HepG2 (cell line): ENCODE measurements around the gene RORC. TPM values are rescaled to one million over a fixed set of nuclear protein-coding genes. Genes with fewer than 3 reads are reported as not detected.

Source experiments
- ATAC-seq: fragments of 200-7000 bp; cut with Tn5 transposase; 3 replicates; pipeline ENCODE4 v1.9.1; 2020; ENCODE audit warnings: mild to moderate bottlenecking, moderate library complexity
- BruUV-seq: library from RNA; stranded (reverse); fragments of 400-500 nt; replicated peaks from 2 replicates; lab custom pipeline; 2021; lab: Mats Ljungman, UMichigan
- CTCF ChIA-PET: fragments of 300-600 bp; formaldehyde crosslinking; extraction: SDS; loops from one replicate; lab custom pipeline; 2021; ENCODE audit warnings: low total read pairs, inconsistent platforms, low intra/inter-chr PET ratio; lab: Yijun Ruan, JAX
- POLR2A ChIA-PET: fragments of 350-600 bp; sonication (Branson Sonifier 250); formaldehyde crosslinking; loops from one replicate; lab custom pipeline; 2020; ENCODE audit warnings: antibody characterized with exemption, inconsistent platforms; lab: Yijun Ruan, JAX
- DNase-seq: peaks from one replicate; pipeline ENCODE4 v3.0.0-alpha.2; 2015; ENCODE audit warnings: low spot score
- FAIRE-seq: peaks from 3 replicates; lab custom pipeline; 2011; peaks lifted over from hg19 to GRCh38; lab: Jason Lieb, UNC
- H2AFZ ChIP-seq: one replicate; pipeline ENCODE4 v1.6.1; 2011; ENCODE audit warnings: low read length, inconsistent platforms
- H3K27ac ChIP-seq: fragments of 300-600 bp; 3 replicates; pipeline ENCODE4 v1.8.0; 2011; ENCODE audit warnings: mixed run types, mild to moderate bottlenecking, mixed read lengths, low read length, inconsistent platforms; ENCODE audit not compliant: insufficient read depth; ENCODE audit errors: extremely low read length
- H3K27me3 ChIP-seq, 2 experiments: fragments of 200-600 bp in 1 of 2; 2 replicates in 1 of 2; 3 replicates in 1 of 2; pipeline versions ENCODE4 v1.6.0 to v1.8.0; 2011; ENCODE audit warnings: low read length in 2 of 2, mild to moderate bottlenecking in 2 of 2, moderate library complexity in 2 of 2, inconsistent platforms in 1 of 2; ENCODE audit not compliant: insufficient read depth in 2 of 2, control insufficient read depth in 1 of 2
- H3K36me3 ChIP-seq, 2 experiments: fragments of 200-600 bp in 1 of 2; replicated peaks in 1 of 2; 2 replicates in 1 of 2; 3 replicates in 1 of 2; pipeline versions ENCODE4 v1.5.1 to v1.8.0; 2011; ENCODE audit warnings: low read length in 2 of 2, inconsistent platforms in 1 of 2; ENCODE audit not compliant: insufficient read depth in 2 of 2, control insufficient read depth in 1 of 2
- H3K4me1 ChIP-seq: 2 replicates; pipeline ENCODE4 v1.5.1; 2012; ENCODE audit warnings: low read length, inconsistent platforms; ENCODE audit not compliant: insufficient read depth
- H3K4me2 ChIP-seq: 2 replicates; pipeline ENCODE4 v1.6.0; 2011; ENCODE audit warnings: low read depth, low read length, inconsistent platforms
- H3K4me3 ChIP-seq, 3 experiments: fragments of 200-600 bp in 1 of 3; sonication (generic), shearing (Covaris generic) in 1 of 3; replicated peaks in 1 of 3; 2 replicates each; pipeline ENCODE4 v1.5.1; 2011 to 2016; ENCODE audit warnings: low read length in 3 of 3, inconsistent platforms in 2 of 3, low read depth in 2 of 3, mild to moderate bottlenecking in 2 of 3, control low read depth in 1 of 3, mixed read lengths in 1 of 3; ENCODE audit not compliant: insufficient read depth in 1 of 3
- H3K79me2 ChIP-seq: one replicate; pipeline ENCODE4 v1.6.1; 2011; ENCODE audit warnings: low read length, inconsistent platforms; ENCODE audit not compliant: insufficient read depth
- H3K9ac ChIP-seq: 2 replicates; pipeline ENCODE4 v1.6.0; 2011; ENCODE audit warnings: mild to moderate bottlenecking, low read depth, low read length, inconsistent platforms; ENCODE audit not compliant: insufficient read depth
- H3K9me3 ChIP-seq: 2 replicates; pipeline ENCODE4 v1.5.1; 2012; ENCODE audit warnings: mild to moderate bottlenecking, low read length
- H4K20me1 ChIP-seq: 2 replicates; pipeline ENCODE4 v1.6.0; 2011; ENCODE audit warnings: inconsistent platforms, mild to moderate bottlenecking, low read length, moderate library complexity; ENCODE audit not compliant: insufficient read depth
- BORCS8-MEF2B ChIP-seq: sonication (generic); formaldehyde crosslinking; IDR thresholded peaks from 2 replicates; pipeline ENCODE4 v1.8.0; 2022; ENCODE audit warnings: mild to moderate bottlenecking, missing genetic modification reagents
- DBP ChIP-seq: sonication (generic); formaldehyde crosslinking; IDR thresholded peaks from 2 replicates; pipeline ENCODE4 v1.4.0; 2020; ENCODE audit warnings: missing genetic modification reagents; ENCODE audit errors: not compliant biosample characterization
- MIER3 ChIP-seq: IDR thresholded peaks from 2 replicates; pipeline ENCODE4 v1.6.1; 2016; ENCODE audit warnings: missing compliant biosample characterization, borderline replicate concordance
- NONO ChIP-seq, 2 experiments: fragments of 450-650 bp in 1 of 2; sonication (generic) in 1 of 2; formaldehyde crosslinking in 1 of 2; IDR thresholded peaks in 1 of 2; conservative IDR thresholded peaks in 1 of 2; 2 replicates each; pipeline versions ENCODE4 v1.6.1 to v1.8.0; 2017 to 2022; ENCODE audit warnings: mild to moderate bottlenecking in 1 of 2, missing genetic modification reagents in 1 of 2, moderate library complexity in 1 of 2
- PHB2 ChIP-seq: fragments of 450-650 bp; IDR thresholded peaks from 2 replicates; pipeline ENCODE4 v1.6.1; 2018; ENCODE audit not compliant: partially characterized antibody
- POGK ChIP-seq: sonication (generic); formaldehyde crosslinking; conservative IDR thresholded peaks from 2 replicates; pipeline ENCODE4 v1.8.0; 2022; ENCODE audit warnings: mild to moderate bottlenecking, moderate library complexity, missing genetic modification reagents
- PRDM10 ChIP-seq: sonication (generic); formaldehyde crosslinking; IDR thresholded peaks from 2 replicates; pipeline ENCODE4 v1.4.0; 2020; ENCODE audit warnings: low read depth, missing genetic modification reagents
- REXO4 ChIP-seq: sonication (generic); formaldehyde crosslinking; IDR thresholded peaks from 2 replicates; pipeline ENCODE4 v1.8.0; 2022; ENCODE audit warnings: missing genetic modification reagents, mild to moderate bottlenecking, borderline replicate concordance
- SIN3B ChIP-seq: fragments of 150-350 bp; IDR thresholded peaks from 2 replicates; pipeline ENCODE4 v1.6.1; 2014; ENCODE audit warnings: low read length
- SRY ChIP-seq: sonication (generic); formaldehyde crosslinking; IDR thresholded peaks from 2 replicates; pipeline ENCODE4 v1.8.0; 2022; ENCODE audit warnings: mild to moderate bottlenecking, missing genetic modification reagents
- ZBTB7B ChIP-seq: sonication (generic); formaldehyde crosslinking; IDR thresholded peaks from 2 replicates; pipeline ENCODE4 v1.4.0; 2020; ENCODE audit warnings: missing genetic modification reagents
- ZNF180 ChIP-seq: sonication (generic); formaldehyde crosslinking; IDR thresholded peaks from 2 replicates; pipeline ENCODE4 v1.4.0; 2020; ENCODE audit warnings: low read depth, missing genetic modification reagents, borderline replicate concordance
- ZNF616 ChIP-seq: sonication (generic); formaldehyde crosslinking; IDR thresholded peaks from 2 replicates; pipeline ENCODE4 v1.5.0; 2020; ENCODE audit warnings: low read depth, mild to moderate bottlenecking, missing genetic modification reagents
- ZNF790 ChIP-seq: sonication (generic); formaldehyde crosslinking; IDR thresholded peaks from 2 replicates; pipeline ENCODE4 v1.8.0; 2022; ENCODE audit warnings: missing genetic modification reagents, mild to moderate bottlenecking, borderline replicate concordance
- WGBS: methylation state at CpG from one replicate; pipeline ENCODE4 v1.1.6; 2017; ENCODE audit warnings: low lambda C conversion rate; 5-methylcytosine and 5-hydroxymethylcytosine counted together
- in situ Hi-C: cut with HindIII; loops from 2 replicates; pipeline ENCODE4 v1.10.0; 2017; ENCODE audit warnings: low pct_unique_long_range_greater_than_20kb; ENCODE audit not compliant: extremely low pct_ligation_motif_present
- intact Hi-C: fragments of 100-400 bp; cut with micrococcal nuclease; formaldehyde crosslinking; loops from one replicate; pipeline ENCODE4 v1.10.0; 2022; ENCODE audit not compliant: unreplicated experiment
- polyA plus RNA-seq, 8 experiments: library from polyadenylated mRNA; depleted of rRNA in 3 of 8; stranded (reverse) in 7 of 8; unstranded in 1 of 8; fragments of >200 nt; fragmentation: Illumina TruSeq in 4 of 8; extraction: Trizol in 4 of 8; gene quantifications; 2 replicates each; pipeline versions ENCODE4 v1.2.1 to v1.2.3, GENCODE V29; 2011 to 2016; ENCODE audit warnings: low read depth in 4 of 8, missing spikeins in 1 of 8, mixed read lengths in 1 of 8; ENCODE audit not compliant: insufficient read depth in 1 of 8
- total RNA-seq, 5 experiments: library from RNA; depleted of rRNA; stranded (reverse); fragments of >200 nt; fragmentation: Illumina TruSeq; extraction: Trizol; gene quantifications; 2 replicates each; pipeline ENCODE4 v1.2.3, GENCODE V29; 2016; ENCODE audit warnings: low read depth in 1 of 5

The RORC gene
- total and polyA plus RNA-seq, 2 of the 13 experiments (the other 11 are each of a cell fraction or from before 2014, with no cell fraction given) = 2.5 to 6.5 TPM

- Histone ChIP-seq H2AFZ (peak overlapping the region; percentile 75), H3K79me2 (peaks cover 11% of the 10 kb centered on the region), H3K4me2 (peak overlapping the region; percentile 77), H3K9ac (peak overlapping the region; percentile 81), H3K27ac (peak overlapping the region; percentile 71), H3K36me3 (no peaks in the 10 kb centered on the region; a peak in 1 of 5 replicates), H3K4me3 (peak overlapping the region; percentile 68 to 86 (median 79)), H3K27me3 (no peaks in the 10 kb centered on the region), H4K20me1 (no peaks in the 10 kb centered on the region), H3K9me3 (no peaks in the 10 kb centered on the region), H3K4me1 (peaks cover 24% of the 10 kb centered on the region)
- 1% methylated on average over 18 of the region's 52 CpGs for WGBS
- ChIA-PET CTCF (no interaction called here), POLR2A (interaction anchor here (1.6 to 2.5 kb wide), 3 partner anchors 11 to 42 kb away, joined by 4 to 21 read pairs (median 5); partner anchors contain the start of gene MRPL9)
- ATAC-seq = peak; percentile 72
- DNase-seq = peak; percentile 11
- TSS peak; percentile 89 for BruUV-seq
- in situ Hi-C loops = no loop called here
- no peak for FAIRE-seq
- intact Hi-C loops = loop anchor here (5.0 kb wide), 1 partner anchor 41 kb away; the partner anchor contains the start of gene RORC
- TF ChIP-seq PRDM10 (CRISPR knock-in tag) (0 out of 2 replicates have a peak, but pooled peaks have one; percentile 1), ZNF616 (CRISPR knock-in tag) (no peak), NONO (IDR thresholded peaks at IDR 0.05) (no peak), NONO (CRISPR knock-in tag; conservative IDR thresholded peaks at IDR 0.05) (no peak), REXO4 (no peak), POGK (CRISPR knock-in tag) (no peak), MIER3 (no peak), PHB2 (no peak), BORCS8-MEF2B (no peak), ZNF180 (CRISPR knock-in tag) (no peak), ZNF790 (CRISPR knock-in tag) (0 out of 2 replicates have a peak, but pooled peaks have one; percentile 65), DBP (CRISPR knock-in tag) (no peak), SIN3B (no peak), SRY (CRISPR knock-in tag) (no peak), ZBTB7B (CRISPR knock-in tag) (no peak; the same call in 1 of the 2 replicates)
These were observed 40.5 kb downstream of the RORC start for GRCh38 chr1:151790940-151791651.
